GM10266 (cell line): ENCODE data around the gene MAP3K19.

Experiments
- DNase-seq: peaks from one replicate; pipeline ENCODE4 v3.0.0; 2012; ENCODE audit errors: extremely low spot score
- TF ChIP-seq, protein P1 (sequence below): IDR thresholded peaks from 2 replicates; pipeline ENCODE4 v1.5.1; 2012; ENCODE audit warnings: mild to moderate bottlenecking, low read depth; ENCODE audit not compliant: control insufficient read depth, insufficient read depth; ENCODE audit errors: missing control alignments

The MAP3K19 gene

GRCh38 chr2:135066710-135067109, 19.5 kb upstream of the MAP3K19 start:
- no peak for DNase-seq
- TF ChIP-seq, protein P1, sequence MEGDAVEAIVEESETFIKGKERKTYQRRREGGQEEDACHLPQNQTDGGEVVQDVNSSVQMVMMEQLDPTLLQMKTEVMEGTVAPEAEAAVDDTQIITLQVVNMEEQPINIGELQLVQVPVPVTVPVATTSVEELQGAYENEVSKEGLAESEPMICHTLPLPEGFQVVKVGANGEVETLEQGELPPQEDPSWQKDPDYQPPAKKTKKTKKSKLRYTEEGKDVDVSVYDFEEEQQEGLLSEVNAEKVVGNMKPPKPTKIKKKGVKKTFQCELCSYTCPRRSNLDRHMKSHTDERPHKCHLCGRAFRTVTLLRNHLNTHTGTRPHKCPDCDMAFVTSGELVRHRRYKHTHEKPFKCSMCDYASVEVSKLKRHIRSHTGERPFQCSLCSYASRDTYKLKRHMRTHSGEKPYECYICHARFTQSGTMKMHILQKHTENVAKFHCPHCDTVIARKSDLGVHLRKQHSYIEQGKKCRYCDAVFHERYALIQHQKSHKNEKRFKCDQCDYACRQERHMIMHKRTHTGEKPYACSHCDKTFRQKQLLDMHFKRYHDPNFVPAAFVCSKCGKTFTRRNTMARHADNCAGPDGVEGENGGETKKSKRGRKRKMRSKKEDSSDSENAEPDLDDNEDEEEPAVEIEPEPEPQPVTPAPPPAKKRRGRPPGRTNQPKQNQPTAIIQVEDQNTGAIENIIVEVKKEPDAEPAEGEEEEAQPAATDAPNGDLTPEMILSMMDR = no peak

DNA sequence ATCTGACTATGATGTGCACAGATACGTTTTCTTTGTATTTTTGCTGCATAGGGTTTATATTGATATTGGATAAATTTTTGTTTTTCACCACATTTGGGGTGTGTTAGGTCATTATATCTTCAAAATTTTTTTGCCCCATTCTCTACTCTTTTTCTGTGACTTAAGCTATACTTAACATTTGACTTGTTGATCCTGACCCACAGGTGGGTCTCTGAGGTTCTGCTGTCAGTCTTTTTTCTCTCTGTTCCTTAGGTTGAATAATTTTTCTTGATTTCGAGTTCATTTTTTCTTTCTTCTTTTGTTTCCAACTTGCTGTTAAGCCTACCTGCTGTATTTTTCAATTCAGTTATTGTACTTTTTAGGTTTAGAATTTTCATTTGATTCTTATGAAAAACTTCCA, 16.9 kb upstream of the MAP3K19 start:
- DNase-seq = no peak
- TF ChIP-seq, protein P1 = no peak

- TF ChIP-seq, protein P1 = no peak
- DNase-seq = no peak
Observed at GRCh38 chr2:135063210-135063609, 16.0 kb upstream of the MAP3K19 start.

- no peak for DNase-seq
- TF ChIP-seq, protein P1 = no peak
Observed at GRCh38 chr2:135059577-135059976, 12.3 kb upstream of the MAP3K19 start.

- TF ChIP-seq, protein P1 = no peak
- no peak for DNase-seq
Observed at GRCh38 chr2:135056790-135057189, 9.5 kb upstream of the MAP3K19 start.

DNA sequence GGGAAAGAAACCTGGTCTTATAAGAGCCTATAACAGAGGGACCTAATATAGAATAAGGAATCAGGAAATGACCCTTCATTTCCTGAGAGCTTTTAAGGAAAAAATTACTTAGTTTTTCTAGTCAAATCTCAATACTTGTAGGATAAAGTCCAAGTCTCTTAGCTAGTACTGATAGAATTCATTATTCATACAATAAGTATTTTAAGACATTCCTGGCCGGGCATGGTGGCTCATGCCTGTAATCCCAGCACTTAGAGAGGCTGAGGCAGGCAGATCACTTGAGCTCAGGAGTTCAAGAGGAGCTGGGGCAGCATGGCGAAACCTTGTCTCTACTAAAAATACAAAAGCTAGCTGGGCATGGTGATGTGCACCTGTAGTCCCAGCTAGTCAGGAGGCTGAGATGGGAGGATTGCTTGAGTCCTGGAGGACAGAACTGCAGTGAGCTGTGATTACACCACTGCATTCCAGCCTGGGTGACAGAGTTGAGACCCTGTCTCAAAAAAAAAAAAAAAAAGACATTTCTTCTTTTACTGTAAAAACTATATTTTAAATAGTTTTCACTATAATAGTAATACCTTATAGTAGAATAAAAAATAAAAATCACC, 8.0 kb upstream of the MAP3K19 start:
- DNase-seq = no peak
- TF ChIP-seq, protein P1 = no peak

GRCh38 chr2:135052997-135053474, 5.8 kb upstream of the MAP3K19 start:
- DNase-seq = no peak
- TF ChIP-seq, protein P1 = no peak
